GM18511 (cell line): ENCODE results near the gene COL26A1.

Experiments used
- ATAC-seq: cut with Tn5 transposase; IDR thresholded peaks from one replicate; pipeline ENCODE4 v1.9.1; 2021; ENCODE audit warnings: mild to moderate bottlenecking, moderate library complexity; ENCODE audit not compliant: unreplicated experiment

The COL26A1 gene

GRCh38 chr7:101562531-101563197 lies 200.0 kb downstream of the COL26A1 start:
- ATAC-seq = no peak

- no peak for ATAC-seq
Observed at GRCh38 chr7:101563198-101563901, 200.7 kb downstream of the COL26A1 start.

DNA sequence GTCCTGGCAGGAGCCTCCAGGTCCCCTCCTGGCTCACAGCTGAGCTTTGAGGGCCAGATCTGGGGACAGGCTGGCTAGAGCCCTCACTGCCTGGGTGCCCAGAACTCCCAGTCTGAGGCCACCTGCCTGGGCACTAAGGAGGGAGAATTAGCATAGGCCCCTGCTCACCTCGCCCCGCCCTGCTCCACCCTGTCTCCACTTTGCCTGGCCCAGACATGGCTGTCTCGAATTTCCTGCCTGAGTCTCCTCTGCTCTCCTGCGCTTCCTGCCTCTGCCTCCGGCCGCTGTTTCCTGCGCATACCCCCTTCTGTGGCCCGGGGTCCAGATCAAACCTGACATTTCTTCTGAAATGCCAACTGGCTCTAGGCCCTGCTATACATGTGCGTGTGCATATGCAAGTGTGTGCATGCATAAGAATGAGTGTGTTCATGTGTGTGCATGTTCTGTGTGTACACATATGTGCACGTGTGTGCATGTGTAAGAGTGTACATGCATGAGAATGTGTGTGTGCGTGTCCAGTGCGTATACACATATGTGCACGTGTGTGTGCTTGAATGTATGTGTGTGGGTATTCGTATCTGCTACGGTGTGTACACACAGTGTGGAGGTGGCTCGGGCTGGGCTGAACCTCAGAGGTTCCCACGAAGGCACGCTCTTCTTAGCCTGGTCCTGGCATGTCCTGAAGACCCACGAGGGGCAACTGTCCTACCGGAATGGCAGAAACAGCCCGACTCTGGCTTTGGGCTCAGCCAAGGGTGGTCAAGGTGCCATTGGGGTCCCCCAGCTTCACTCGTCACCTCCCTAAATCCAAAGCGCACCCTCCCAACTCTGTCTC lies 201.5 kb downstream of the COL26A1 start:
- ATAC-seq = no peak

- ATAC-seq = no peak
Observed at GRCh38 chr7:101564778-101565211, 202.1 kb downstream of the COL26A1 start.

- ATAC-seq = no peak
Observed at GRCh38 chr7:101565601-101566209, 203.0 kb downstream of the COL26A1 start.

DNA sequence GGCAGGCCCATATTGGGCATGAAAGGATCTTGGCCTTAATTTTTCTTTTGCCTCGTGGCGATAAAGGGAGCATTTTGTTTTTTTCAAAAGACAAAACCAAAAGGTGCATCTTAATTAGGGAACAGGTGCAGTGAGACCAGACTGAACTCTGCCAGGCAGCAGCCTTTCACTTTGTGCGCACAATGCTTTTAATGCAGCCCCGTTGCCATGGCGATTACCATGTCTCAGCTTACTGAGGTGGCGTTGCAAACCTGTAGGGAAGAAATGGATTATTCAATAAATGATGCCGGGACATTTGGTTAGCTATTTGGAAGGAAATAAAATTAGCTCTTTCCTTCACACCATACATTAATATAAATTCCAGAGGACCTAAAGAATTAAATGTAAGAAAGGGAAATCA lies 204.6 kb downstream of the COL26A1 start:
- ATAC-seq = no peak

DNA sequence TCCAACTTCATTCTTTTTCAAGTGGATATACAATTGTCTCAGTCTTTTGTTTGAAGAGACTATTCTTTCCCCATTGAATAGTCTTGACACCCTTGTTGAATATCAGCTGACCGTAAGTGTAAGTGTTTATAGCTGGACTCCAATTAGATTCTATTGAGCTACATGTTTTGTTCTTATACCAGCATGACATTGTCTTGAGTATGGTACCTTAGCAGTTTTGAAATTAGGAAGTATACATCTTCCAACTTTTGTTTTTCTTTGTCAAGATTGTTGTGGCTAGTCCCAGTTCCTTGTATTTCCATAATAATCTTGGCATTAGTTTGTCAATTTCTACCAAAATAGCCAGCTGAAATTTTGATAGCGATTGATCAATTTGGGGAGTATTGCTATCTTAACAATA lies 209.5 kb downstream of the COL26A1 start:
- no peak for ATAC-seq

- no peak for ATAC-seq
Observed at GRCh38 chr7:101575168-101575567, 212.5 kb downstream of the COL26A1 start.

- ATAC-seq = no peak
Observed at GRCh38 chr7:101575721-101576120, 213.0 kb downstream of the COL26A1 start.

DNA sequence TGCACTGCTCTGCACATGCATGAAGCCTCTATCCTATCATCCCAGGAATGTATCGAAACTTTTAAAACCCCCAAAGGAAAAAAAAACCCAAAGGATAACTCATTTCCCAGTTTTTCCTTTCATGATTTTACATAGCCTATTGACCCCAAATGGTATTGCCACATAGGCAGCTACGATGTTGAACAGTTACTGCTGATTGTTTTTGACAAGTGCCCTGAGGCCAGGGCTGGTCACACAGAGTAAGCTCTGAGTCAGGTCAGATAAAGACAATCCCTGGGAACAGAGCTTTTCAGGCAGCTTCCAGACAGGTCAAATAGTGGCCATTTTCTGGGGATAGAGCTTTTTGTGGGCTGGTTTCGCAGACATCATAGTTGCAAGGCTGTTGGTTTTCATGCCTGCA lies 214.3 kb downstream of the COL26A1 start:
- no peak for ATAC-seq

DNA sequence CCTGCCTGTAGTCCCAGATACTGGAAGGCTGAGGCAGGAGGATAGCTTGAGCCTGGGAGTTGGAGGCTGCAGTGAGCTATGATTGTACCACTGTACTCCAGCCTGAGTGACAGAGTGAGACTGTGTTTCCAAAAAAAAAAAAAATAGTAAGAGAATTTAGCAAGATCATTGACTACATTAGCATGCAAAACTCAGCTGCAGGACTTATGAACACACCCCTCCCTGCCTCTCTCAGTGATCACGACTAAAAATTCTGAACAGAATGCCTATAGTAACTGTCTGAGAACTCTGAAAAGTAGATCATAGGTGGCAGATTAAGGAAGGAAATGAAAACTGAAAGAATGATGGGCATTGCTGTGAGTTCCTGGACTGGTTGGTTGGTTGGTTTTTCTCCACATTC lies 215.9 kb downstream of the COL26A1 start:
- ATAC-seq = no peak

DNA sequence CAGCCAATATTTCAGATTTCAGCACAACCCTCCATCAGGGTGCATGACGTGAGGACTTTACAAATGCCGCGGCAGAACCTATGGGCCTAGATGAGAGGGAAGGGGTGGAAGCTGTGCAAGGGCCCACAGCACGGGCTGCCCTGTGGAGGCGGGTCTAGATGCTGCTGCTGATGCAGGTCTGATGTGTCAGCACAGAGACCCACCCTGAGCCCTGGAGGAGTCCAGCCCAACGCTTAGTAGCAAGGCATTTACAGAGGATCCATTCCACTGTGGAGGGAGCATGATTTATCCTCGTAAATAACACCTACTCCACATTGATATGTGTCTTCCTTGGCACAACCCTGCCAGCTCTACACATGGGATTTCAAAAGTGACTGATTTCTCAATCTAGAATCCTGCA lies 217.9 kb downstream of the COL26A1 start:
- no peak for ATAC-seq

GRCh38 chr7:101581891-101582290 lies 219.2 kb downstream of the COL26A1 start:
- no peak for ATAC-seq

DNA sequence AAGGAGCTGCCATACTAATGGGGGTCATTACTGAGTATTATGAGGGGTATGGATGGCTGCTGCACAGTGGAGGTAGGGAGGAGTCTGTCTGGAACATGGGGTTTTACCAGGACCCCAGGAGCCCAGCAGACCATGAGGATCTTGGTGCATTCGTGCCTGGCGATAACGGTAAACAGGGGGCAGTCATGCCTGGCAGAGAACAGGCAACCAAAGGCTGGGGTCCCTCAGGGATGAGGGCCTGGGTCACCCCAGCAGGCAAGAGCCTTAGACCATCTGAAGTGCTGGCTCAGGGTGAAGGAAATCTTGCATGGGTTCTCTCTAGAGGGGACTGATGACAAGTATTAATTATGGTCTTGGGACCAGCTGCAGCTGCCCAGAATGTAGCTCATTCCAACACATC lies 220.3 kb downstream of the COL26A1 start:
- no peak for ATAC-seq

DNA sequence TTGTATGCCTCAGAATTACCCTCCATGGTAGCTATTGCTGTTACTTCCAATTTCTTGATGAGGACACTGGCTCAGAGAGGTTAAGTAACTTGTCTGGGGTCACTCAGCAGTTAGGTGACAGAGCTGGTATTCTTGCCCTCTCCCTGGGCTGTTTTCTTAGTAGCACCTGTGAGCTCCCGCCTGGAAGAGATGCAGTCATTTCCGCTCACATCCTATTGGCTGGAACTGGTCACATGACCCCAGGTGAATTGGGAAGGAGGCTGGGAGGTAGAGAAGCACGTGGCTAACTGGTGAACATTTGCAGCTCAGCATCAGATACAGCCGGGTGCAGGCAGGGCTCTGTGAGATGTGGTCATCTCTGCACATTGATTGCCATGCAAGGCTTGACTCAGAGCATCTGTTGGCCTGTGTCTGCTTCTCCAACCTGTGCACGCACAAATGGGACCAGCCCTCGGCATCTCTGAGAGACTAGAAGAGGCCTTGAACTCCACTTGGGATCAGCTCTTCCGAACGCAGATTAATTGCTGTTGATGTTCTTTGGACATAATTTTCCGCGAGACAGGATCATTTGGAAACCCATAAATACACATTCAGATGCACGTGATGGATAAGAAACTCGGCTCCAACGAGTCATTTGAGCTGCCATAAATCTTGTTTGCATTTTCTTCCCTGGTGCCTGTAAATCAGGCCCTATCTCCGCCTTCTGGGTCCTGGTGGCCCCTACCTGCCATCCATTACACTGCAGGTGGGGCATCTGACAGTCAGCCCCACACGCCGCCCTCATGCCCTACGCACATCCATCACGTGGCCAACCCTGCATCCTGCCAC lies 223.6 kb downstream of the COL26A1 start:
- ATAC-seq = no peak

DNA sequence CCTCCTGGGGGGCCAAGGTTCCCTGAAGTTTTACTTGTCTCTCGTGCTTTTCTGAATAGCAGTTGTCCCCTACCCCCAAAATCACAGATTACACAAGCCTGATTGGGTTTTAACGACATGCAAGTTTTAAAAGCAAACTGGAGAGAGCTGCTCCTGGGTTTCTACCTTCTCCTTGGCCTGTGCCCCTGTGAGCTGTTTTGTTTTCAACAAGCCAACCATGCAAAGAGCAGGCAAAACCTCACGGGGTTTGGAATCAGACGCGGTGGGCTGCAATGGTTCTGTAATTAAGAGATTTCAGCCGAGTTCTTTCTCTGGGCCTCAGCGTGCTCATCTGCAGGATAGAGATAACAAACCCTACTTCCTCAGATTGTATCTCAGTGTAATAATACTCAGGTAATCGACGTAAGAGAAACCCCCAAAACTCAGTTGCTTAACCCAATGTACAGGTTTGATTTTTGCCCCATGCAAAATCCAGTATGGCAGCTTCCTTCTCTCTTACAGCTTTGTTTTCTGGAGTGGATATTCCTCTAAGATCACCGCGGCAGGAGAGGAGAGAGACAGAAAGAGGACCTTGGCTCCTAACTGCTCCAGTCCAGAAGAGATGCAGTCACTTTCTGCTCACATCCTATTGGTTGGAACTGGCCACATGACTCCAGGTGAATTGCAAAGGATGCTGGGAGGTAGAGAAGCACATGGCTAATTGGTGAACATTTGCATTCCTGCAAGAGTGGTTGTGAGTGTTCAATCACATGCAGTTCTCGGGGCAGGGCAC lies 224.4 kb downstream of the COL26A1 start:
- ATAC-seq = no peak

GRCh38 chr7:101588131-101588935 lies 225.7 kb downstream of the COL26A1 start:
- no peak for ATAC-seq

DNA sequence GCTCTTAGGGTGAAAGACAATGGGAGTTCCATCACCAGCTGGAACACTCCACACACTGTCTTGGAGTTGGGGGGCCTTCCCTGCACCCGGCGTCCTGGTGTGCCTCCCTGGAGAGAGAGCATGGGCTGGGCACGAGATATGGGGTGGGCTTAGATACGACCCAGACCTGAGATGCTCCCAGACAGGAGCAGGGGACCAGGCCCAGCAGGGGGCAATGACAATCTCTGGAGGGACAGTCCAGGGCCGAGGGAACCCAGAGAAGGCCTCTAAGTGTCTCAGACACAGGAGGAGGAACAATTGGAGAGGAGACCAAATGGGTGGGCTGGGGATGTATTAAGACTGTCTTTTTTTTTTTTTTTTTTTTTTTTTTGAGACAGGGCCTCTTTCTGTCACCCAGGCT lies 226.4 kb downstream of the COL26A1 start:
- no peak for ATAC-seq
